DMS 273 (cell line): Measurements from ENCODE around the gene DGCR8.

Source experiments
- DNase-seq: peaks from one replicate; lab custom pipeline; 2025; ENCODE audit not compliant: unreplicated experiment; lab: John Stamatoyannopoulos, UW

Gene DGCR8

DNA sequence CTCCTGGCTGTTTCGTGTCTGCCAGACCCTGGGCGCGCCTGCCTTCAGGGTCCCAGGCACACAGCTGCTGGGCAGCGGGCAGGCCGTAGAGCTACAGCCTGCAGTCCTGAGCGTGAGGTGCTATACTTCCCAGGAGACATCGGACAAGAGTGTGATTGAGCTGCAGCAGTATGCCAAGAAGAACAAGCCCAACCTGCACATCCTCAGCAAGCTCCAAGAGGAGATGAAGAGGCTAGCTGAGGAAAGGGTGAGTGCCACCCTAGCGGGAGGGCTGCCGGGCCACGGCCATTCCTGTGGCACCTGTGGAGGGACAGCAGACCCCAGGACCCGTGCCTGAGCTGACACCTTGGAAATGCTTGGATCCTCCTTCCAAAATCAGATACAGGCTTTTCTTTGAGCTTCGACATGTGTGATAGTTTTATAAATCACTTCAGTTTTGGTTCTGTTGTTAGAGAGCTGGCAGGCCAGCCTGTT lies 28.8 kb downstream of the DGCR8 start:
- no peak for DNase-seq

DNA sequence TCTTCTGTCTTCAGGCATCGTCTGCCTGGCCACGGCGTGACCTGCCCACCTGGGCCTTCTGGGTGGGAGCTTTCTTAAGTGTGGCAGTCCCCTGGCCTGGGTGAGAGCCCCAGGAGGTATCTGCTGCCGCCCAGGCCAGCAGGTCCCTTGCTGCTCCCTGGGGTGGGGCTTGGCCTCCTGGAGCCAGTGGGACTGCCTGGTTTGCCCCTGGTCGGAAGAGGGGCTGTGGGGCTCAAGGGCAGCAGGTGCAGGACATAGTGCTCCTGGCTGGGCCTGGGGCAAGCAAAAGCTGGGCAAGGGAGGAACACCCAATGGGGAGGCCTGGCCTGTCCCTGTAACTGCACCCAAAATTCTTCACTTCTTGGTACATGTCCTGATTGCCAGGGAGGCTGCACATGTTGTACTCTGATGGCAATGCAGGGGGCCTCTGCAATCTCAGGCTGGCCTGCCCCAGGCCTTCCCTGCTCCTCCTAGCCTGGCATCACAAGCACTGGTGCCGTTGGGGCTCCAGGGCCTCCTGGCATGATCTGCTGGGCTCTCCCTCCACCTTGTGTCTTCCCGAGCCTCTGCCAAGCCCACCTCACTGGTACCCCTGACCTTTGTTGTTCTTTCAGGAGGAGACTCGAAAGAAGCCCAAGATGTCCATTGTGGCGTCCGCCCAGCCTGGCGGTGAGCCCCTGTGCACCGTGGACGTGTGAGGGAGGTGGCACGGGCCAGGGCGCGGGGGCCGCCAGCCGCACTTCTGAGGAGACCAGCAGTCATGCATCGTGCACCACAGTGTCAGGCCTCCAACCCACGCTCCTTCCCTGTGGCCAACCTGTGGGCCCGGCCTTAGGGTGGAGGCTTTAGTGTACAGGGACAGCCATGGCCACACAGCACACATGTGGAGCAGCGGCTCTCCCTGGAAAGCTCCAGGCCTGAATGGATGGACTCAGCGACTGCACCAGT lies 29.6 kb downstream of the DGCR8 start:
- no peak for DNase-seq

DNA sequence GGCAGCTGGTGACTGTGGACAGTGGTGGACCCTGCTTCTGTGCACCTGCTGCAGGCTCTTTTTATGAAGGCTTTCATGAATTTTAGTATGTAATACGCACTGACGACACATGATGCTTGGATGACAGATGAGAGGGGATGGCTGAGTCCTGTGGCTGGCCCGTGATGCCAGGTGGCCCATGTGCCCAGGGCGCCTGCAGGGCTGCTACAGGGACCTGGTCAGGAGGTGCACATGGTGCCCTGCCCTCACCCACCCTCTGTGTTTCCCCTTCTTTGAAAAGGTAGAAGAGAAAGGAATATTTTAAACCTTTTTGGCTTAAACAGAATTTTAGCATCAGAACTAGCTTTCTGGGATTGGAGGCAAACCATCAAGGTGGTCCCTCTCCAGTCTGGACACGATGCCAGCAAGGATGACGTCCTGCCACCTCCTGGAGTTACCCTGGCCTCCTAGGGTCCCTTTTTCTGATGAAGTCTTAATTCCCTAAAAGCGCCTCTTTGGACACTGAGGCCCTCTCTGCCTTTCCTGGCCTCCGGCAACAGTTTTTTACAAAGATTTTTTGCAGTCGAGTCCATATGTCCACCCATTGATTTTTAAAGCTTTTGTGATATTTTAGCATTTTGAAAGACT lies 30.4 kb downstream of the DGCR8 start:
- DNase-seq = no peak

DNA sequence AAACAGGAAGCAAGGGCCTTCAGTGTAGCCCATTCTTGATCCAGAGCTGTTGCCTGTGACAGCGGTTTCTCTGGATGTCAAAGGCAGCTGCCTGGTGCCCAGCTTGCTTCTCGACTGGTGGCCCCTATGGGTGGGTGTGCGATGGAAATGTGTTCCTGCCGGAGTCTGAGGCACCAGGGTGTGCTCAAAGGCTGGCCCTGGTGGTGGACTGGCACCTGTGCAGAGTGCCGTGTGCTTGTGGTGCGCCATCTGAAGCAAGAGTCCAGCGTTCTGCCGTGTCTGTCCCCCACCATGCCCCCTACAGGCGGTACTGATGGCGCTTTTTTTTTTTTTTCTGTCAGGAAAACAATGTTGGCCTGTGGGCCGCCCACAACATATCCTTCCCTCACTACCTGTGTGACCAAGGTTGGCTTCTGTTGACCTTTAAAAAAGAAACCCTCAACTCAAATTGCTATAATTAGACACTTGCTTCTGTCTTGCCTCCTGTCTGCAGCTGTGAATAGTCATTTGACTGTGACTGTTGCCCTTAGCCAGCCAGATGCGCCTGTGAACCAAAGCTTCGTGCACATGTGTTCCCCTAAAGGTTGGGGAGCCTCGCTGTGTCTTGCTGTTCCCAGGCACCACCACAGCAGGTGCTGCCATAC lies 31.1 kb downstream of the DGCR8 start:
- DNase-seq = peak; percentile 74

DNA sequence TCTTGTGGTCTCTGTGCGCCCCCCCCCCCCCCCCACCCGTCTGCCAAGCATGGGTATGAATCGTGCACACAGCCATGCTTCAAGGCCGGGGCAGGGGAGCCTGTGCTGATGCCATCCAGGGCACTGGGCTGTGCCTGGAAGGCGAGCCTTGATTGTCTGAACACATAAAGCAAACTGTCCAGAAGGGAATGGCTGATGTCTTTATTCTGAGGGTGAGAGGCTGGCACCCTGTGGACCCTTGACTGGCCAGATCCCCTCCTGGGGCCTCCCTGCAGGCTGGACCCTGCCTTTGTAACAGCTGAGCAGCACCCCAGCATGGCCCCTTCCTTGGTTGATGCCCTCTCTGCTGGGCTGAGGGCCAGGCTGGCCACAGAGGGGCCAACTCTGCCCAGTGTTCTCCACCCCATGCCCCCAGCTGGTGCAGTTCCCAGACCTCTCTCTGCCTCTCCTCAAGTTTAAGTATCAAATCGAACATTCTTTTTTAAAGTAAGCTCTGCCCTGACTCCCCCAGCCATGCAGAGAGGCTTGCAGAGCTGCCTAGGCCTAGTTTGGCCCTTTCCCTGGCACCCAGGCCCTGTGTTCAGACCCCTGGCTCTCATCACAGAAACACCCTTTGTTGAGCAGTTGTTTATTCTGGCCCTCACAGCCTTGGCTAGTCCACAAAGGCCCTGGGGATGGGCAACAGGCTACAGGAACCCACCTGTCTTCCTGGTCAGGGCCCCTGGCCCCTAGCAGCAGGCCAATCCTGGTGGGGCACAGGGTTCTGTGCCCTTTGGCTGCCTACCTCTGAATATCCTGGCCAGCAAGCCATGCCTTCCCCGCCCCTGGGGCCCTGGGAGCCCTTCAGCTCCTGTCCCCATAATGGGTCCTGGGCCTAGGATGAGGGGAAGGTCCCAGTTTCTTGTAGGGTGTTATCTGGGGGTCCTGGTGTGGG lies 31.9 kb downstream of the DGCR8 start:
- DNase-seq = peak; percentile 54

DNA sequence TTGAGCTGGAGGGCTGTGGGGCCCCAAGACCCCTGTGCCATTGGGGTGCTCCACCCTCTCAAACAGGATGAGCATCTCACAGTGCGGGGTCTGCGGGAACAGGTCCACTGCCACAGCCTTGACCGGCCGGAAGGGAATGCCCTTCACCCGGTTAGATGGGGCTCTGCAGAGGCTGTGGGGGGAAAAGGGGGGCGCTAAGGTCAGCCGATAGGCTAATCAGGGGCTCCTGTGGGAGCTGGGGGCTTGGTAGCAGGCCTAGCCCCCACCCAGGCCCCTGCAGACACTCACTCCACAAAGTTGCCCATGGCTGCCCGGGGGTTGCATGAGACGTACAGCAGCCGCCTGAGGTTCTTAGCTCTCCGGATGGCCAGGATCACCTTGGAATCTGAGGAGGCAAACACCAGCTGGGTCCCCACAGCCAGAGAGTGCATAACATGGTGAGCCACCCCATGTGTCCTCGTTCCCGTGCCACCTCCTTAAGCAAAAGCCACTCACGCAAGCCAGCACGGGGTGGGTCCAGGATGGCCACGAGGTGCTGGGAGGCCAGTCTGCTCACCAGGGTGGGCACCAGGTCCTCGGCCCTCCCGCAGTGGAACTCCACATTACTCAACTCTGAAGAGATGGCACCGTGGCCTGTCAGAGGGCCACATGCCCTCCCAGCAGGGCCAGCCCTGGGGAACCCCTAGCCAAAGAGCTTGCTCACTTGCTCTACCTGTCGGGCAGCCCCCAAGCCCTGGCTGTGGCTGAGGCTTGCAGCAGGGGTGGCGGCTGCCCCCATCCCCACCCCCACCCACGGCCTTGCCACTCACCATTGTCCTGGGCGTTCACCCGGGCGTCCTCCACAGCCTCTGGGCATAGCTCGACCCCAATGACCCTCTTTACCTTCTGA lies 32.8 kb downstream of the DGCR8 start:
- DNase-seq = no peak

DNA sequence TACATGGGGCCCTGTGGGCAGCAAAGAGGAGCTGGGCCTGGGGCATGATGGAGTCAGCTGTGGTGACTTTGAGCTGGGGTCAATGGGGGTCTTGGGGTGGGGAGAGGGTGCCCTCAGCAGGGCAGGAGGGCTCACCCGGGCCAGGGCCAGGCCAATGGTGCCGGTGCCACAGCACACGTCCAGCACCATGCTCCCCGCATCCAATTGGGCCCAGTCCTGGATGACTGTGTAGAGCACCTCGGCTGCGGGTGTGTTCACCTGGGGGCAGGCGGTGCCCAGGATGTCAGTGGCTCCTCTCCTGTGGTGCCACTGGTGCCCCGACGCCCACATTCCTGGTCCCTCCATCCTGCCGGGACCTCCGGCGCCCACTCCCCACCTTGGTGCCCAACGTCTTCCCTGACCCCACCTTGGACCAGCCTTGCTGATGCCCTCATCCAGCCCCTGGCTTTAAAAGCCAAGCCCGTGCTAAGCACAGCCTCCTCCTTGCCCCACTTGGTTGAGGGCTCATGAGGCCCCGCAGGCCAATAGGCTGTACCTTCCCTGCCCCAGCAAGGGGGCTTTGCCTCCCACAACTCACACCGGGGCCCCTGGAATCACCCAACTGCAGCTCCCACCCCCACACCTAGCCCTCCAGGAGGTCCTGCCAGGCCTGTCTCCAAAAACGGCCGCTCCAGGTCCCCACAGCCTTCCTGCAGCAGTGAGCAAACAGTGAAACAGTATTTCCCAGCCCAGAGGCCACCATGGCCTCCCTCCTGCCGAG lies 33.7 kb downstream of the DGCR8 start:
- no peak for DNase-seq

DNA sequence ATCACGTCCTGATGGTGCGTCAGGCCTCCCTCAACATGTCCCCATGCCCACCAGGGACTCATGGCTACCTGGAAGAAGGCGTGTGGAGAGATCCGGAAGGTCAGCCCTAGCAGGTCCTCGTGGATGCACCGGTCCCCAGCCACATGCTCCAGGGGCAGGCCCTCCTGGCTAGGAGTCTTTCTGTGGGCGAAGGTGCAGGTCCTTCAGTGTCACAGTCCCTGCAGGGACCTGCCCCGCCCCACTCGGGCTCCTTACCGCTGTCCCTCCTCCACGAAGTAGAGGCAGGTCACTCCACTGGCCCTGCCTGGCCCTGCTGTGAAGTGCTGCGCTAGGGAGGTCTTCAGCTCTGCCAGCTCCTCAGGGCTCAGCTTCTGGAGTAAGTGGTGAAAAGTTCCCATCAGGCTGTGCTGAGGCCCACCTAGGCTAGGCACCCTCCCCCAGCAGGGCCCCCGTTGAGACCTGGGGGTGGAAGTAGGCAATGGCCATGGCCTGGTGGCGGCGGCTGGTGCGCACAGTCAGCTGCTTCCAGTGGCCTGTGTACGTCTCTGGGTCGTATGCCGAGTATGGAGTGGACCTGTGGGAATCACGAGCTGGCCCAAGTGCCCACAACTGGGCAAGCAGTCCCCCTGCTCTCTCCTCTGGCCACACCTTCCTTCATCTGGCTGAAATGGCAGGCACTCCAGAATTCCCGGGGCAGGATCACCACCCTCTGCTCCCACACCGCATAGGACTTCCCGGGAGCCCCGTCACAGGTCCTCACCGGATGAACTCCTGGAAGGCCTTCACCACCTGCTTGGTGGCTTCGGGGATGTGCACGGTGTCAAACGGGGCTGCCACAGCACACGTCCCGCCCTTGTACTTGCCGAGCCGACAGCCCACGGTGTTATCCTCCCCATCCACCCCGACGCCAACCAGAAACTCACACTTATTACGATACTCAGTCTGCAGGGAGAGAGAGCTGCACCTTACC lies 34.8 kb downstream of the DGCR8 start:
- no peak for DNase-seq

DNA sequence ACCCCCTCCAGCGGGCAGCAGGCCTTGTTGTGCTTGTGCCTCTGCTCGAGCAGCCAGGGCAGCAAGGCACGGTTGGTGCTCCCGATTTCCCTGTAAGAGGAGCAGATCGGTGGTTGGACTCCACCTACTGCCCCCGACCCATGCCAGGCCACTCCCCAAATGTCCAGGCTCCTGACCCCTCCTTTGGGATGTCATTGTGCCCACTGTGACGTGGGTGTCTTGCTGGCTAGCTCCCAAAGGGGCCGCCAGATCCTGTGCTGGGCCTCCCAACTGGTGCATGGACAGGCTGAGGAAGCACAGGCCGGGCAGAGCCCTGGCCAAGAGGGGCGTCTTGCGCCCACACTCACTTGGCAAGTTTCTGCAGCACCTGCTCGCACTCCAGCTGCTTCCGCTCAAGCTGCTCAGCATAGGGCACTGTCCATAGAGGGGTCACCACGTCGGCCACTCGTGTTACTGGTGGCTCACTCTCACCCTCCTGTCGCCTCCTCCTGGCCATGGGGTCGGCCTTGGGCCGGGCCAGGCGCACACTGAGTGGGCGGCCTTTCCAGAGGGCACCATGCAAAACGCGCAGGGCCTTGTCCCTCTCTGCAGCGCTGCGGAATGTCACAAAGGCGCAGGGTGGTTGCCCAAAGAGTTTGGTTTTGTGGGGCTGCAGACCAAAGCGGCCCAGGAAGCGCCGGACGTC lies 35.8 kb downstream of the DGCR8 start, which contains the start of gene RANBP1:
Gene RANBP1 (plus strand): TSS at position 414 of the 685 bp plus-strand sequence. CDS start 81 bp downstream, at position 495.
- no peak for DNase-seq

DNA sequence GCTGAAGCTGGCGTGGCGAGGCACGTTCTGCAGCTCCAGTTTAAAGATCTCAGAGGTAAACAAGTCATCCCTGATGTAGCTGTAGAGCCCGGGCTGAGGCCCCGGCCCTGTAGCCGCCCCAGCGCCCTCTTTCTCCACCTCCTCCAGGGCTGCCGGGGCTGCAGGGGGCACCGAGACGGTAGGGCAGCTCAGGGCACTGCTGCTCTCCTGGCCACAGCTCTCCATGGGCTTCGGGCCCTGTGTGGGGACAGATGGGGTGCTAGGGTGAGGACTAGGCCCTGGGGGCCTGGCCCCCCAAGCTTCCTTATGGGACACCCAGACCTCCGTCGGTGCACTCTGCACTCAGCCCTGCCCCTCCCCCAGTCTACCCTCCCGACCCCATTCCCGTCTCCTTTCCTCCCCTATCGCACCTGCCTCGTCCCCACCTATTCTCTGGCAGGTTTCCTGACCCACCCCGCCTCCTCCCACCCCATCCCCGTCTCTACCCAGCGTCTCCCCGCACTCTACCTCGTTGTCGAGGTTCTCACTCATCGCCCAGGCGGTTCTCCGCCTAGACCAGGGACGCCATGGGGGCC lies 36.4 kb downstream of the DGCR8 start:
- DNase-seq = peak; percentile 57

DNA sequence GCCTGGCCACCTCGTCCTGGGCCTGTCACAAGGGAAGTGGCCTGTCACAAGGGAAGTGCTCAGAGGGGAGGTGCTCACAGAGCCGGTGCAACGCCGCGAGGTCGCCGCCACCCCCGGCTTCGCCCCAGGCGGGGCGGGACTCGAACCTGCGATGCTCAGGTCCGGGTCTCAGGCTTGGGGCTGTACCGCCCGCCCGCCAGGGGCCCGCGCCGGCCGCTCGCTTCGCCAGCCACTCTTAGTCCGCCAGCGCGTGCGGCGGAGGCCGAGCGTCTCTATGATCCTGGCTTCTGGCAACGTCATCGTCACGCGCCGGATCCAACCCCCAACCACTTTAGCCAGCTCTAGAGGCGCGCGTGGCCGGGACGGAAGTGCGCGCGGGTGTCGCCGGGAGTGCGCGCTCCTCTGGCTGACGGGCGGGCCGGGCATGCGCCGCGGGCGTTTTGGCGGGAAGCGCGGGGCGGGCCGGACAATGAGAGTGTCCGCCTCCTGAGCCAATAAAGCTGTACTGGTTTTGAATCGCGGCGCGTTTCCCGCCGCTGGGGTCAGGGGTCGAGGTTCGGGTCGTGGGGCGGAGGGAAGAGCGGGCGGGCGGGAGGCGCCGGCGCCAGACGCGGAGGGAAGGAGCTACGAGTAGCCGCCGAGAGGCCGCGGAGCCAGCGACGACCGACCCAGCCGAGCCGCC lies 37.1 kb downstream of the DGCR8 start, which contains the start of gene TRMT2A:
Gene TRMT2A (minus strand): TSS at position 276 of the 682 bp plus-strand sequence. CDS start 320 bp downstream, outside the sequence.
- DNase-seq = peak; percentile 98

DNA sequence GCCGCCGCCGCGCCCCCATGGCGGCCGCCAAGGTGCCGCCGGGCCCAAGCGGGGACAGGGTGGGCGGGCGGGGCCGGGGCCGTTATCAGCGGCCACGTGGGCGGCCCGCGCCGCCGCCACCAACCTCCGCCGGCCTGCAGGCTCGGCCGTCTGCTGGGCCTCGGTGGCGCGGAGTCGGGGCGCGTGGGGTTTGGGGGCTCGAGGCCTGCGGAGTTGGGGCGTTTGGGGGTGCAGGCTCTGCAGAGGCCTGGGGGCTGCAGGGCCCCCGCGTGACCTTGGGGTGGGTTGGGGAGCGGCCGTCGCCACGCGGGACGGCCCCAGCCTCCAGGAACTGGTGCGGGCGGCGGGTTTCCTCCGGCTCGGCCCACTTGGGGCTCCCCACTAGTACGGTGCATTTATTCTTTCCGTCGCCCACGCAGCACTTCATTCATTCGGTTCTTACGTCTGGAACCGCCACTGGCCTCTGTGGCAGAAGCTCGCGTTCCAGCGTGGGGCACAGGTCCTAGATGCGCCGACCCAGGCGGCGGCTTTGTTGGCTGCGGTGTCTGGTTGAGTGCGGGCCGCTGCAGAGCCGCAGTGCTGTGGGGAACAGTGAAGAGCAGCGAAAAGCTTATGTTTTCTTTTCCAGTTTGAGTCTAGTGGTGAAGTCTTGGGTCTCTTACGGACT lies 37.7 kb downstream of the DGCR8 start:
- peak; percentile 44 for DNase-seq

DNA sequence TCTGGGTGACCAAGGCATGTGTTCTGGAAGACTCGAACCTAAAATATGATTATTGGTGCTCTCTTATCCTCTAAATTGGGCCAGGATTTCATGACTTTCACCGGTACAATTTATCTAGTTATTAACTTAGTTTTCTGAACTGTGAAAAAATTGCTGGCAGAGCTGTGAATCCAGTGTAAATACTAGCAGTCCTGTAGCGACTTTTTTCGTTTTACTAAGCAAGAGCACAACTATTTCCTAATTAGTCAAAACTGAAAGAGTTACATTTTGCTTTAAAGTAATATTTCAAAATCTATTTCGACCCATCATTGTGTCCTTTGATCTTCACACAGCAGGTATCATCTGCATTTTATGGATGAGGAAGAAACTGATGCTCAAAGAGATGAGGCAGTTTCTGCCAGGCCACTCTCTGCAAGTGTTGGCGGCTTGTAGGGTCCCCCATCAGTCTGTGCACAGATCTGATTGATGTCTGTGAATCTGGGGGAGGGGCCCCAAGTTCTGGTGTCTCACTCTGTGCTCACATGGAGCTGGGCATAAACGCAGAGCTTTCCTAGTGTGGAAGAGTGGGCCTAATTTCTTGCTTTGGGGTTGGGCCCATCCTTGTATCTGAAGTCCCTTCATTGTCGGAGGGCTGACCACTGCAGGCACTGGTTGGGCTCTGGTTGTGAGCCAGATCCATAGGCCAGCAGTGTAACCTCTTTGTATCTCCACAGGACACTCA lies 38.4 kb downstream of the DGCR8 start:
- DNase-seq = peak; percentile 26

DNA sequence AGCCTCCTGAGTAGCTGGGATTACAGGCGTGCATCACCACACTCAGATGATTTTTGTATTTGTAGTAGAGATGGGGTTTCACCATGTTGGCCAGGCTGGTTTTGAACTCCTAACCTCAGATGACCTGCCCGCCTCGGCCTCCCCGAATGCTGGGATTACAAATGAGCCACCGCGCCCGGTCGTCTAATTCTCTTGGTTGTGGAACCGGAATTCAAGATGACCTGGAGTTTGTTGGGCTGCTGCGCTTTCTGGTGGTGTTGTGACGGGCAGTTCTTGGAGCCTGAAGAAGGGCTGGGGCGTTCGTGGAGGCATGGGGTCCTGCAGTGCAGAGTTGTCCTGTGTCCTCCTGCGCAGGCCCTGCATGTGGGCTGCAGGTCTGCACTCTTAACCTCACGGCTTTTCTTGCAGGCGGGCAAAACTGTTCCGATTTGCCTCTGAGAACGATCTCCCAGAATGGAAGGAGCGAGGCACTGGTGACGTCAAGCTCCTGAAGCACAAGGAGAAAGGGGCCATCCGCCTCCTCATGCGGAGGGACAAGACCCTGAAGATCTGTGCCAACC lies 41.9 kb downstream of the DGCR8 start:
- no peak for DNase-seq
